HG03064 (cell line): ENCODE results near the gene ZSWIM1.

Experiments used
- ATAC-seq: cut with Tn5 transposase; IDR thresholded peaks from one replicate; pipeline ENCODE4 v1.9.1; 2021; ENCODE audit warnings: low read depth; ENCODE audit not compliant: unreplicated experiment

The ZSWIM1 gene

GRCh38 chr20:45905505-45906079, 24.6 kb downstream of the ZSWIM1 start:
- no peak for ATAC-seq

- ATAC-seq: no peak
Observed at GRCh38 chr20:45907219-45907948, 26.4 kb downstream of the ZSWIM1 start.

- ATAC-seq: no peak
Observed at GRCh38 chr20:45908084-45908483, 27.1 kb downstream of the ZSWIM1 start.

GRCh38 chr20:45909336-45909808, 28.3 kb downstream of the ZSWIM1 start:
- no peak for ATAC-seq

GRCh38 chr20:45909817-45910669, 29.0 kb downstream of the ZSWIM1 start:
- no peak for ATAC-seq

- ATAC-seq: peak; percentile 86
Observed at GRCh38 chr20:45910670-45911485, 29.9 kb downstream of the ZSWIM1 start.

GRCh38 chr20:45911486-45912343, 30.7 kb downstream of the ZSWIM1 start, which contains the start of gene PLTP:
Gene PLTP (minus strand): TSS chr20:45912155. CDS start chr20:45911452, 703 bp downstream.
- ATAC-seq: no peak

- ATAC-seq: no peak
Observed at GRCh38 chr20:45912344-45912682, 31.3 kb downstream of the ZSWIM1 start.

GRCh38 chr20:45913116-45913515, 32.1 kb downstream of the ZSWIM1 start:
- ATAC-seq: no peak

GRCh38 chr20:45917790-45918141, 36.7 kb downstream of the ZSWIM1 start:
- no peak for ATAC-seq

GRCh38 chr20:45918182-45918737, 37.2 kb downstream of the ZSWIM1 start:
- no peak for ATAC-seq

GRCh38 chr20:45918779-45919537, 37.9 kb downstream of the ZSWIM1 start:
- no peak for ATAC-seq

GRCh38 chr20:45919542-45920399, 38.7 kb downstream of the ZSWIM1 start:
- ATAC-seq: no peak

GRCh38 chr20:45920462-45921336, 39.7 kb downstream of the ZSWIM1 start:
- no peak for ATAC-seq

- no peak for ATAC-seq
Observed at GRCh38 chr20:45921337-45922189, 40.5 kb downstream of the ZSWIM1 start.
